ENCODE measurements around the gene PHACTR3. TPM values are rescaled to one million over a fixed set of nuclear protein-coding genes. Genes with fewer than 3 reads are reported as not detected.

The PHACTR3 gene
- total and polyA plus RNA-seq, 2 donors (not counting 1 experiment from before 2014, with no cell fraction given): not detected

DNA sequence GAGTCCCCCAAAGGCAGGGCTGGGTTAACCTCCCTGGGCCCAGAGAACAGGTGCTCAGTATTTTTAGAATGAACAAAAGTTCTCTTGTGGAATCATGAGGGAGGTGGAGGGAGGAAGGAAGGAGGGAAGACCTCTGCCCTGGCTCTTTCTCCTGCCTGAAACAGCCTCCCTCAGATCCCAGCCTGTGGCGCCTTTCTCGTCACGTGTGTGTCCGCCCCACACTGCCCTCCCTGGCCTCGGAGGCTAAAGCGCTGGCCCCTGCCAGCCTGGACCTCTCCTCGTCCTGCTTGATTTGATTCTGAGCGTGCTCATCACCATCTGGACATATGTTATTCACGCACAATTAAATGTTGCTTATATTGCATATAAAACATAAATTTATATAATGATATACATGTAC, 40.9 kb downstream of the PHACTR3 start:
- H2AFZ ChIP-seq (ENCODE audit: low read length): no peak overlapping the region
- no peaks in the 10 kb centered on the region for H3K4me1 ChIP-seq (ENCODE audit: control insufficient read depth, extremely low read depth, insufficient read depth, low read length)
- no peak overlapping the region for H3K9ac ChIP-seq (ENCODE audit: insufficient read depth, low read length)
- H3K4me3 ChIP-seq (replicated peaks in 1 of 4; ENCODE audit: control extremely low read depth in 1 of 4, insufficient read depth in 1 of 4, low read depth in 3 of 4, low read length in 4 of 4): no peak overlapping the region
- H3K27ac ChIP-seq (ENCODE audit: insufficient read depth, low read length): no peak overlapping the region
- H3K36me3 ChIP-seq (ENCODE audit: control insufficient read depth, insufficient read depth, low read length): no peaks in the 10 kb centered on the region
- TF ChIP-seq EZH2 (IDR thresholded peaks at IDR 0.05; ENCODE audit: low read length, missing control alignments): no peak
- TF ChIP-seq, protein P1, sequence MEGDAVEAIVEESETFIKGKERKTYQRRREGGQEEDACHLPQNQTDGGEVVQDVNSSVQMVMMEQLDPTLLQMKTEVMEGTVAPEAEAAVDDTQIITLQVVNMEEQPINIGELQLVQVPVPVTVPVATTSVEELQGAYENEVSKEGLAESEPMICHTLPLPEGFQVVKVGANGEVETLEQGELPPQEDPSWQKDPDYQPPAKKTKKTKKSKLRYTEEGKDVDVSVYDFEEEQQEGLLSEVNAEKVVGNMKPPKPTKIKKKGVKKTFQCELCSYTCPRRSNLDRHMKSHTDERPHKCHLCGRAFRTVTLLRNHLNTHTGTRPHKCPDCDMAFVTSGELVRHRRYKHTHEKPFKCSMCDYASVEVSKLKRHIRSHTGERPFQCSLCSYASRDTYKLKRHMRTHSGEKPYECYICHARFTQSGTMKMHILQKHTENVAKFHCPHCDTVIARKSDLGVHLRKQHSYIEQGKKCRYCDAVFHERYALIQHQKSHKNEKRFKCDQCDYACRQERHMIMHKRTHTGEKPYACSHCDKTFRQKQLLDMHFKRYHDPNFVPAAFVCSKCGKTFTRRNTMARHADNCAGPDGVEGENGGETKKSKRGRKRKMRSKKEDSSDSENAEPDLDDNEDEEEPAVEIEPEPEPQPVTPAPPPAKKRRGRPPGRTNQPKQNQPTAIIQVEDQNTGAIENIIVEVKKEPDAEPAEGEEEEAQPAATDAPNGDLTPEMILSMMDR (conservative IDR thresholded peaks at IDR 0.05 in 1 of 2, IDR thresholded peaks at IDR 0.05 in 1 of 2; ENCODE audit: low read depth in 1 of 2, low read length in 2 of 2): no peak
- H3K4me2 ChIP-seq (ENCODE audit: extremely low read depth, insufficient read depth, low read length): no peak overlapping the region
- H3K9me3 ChIP-seq (ENCODE audit: control insufficient read depth, insufficient read depth, low read depth, low read length): no peaks in the 10 kb centered on the region
- no peak for DNase-seq (ENCODE audit: low read depth in 2 of 2)
- no peaks in the 10 kb centered on the region for H4K20me1 ChIP-seq (ENCODE audit: control insufficient read depth, extremely low read depth, insufficient read depth, low read length)
- no peaks in the 10 kb centered on the region for H3K79me2 ChIP-seq (ENCODE audit: control insufficient read depth, insufficient read depth, low read length)
- no peaks in the 10 kb centered on the region for H3K27me3 ChIP-seq (ENCODE audit: control insufficient read depth, insufficient read depth, low read length)

DNA sequence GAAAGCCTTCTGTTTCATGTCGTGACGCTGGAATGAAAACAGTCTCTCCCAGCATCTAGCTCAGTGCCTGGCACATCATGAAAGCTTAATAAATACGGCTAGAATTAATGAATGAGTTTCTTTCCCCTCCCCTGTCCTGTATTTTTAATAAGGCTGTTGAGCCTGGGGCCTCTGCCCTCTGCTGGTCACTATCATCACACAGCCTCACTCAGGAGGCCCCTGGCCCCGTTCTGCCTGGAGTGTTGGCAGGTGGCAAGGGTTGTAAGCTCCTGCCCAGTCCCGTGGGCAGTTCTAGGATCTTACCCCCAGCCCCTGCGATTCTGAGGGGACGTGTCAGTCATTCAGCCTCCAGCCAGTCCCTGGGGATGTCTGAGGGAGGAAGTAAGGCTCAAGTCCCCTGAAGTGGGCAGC, 41.4 kb downstream of the PHACTR3 start:
- Histone ChIP-seq H2AFZ (ENCODE audit: low read length) (no peak overlapping the region), H3K79me2 (ENCODE audit: control insufficient read depth, insufficient read depth, low read length) (no peaks in the 10 kb centered on the region), H3K27ac (ENCODE audit: insufficient read depth, low read length) (no peak overlapping the region), H3K9ac (ENCODE audit: insufficient read depth, low read length) (no peak overlapping the region), H3K27me3 (ENCODE audit: control insufficient read depth, insufficient read depth, low read length) (no peaks in the 10 kb centered on the region), H3K4me2 (ENCODE audit: extremely low read depth, insufficient read depth, low read length) (no peak overlapping the region), H3K9me3 (ENCODE audit: control insufficient read depth, insufficient read depth, low read depth, low read length) (no peaks in the 10 kb centered on the region), H3K36me3 (ENCODE audit: control insufficient read depth, insufficient read depth, low read length) (no peaks in the 10 kb centered on the region), H3K4me1 (ENCODE audit: control insufficient read depth, extremely low read depth, insufficient read depth, low read length) (no peaks in the 10 kb centered on the region), H4K20me1 (ENCODE audit: control insufficient read depth, extremely low read depth, insufficient read depth, low read length) (no peaks in the 10 kb centered on the region), H3K4me3 (replicated peaks in 1 of 4; ENCODE audit: control extremely low read depth in 1 of 4, insufficient read depth in 1 of 4, low read depth in 3 of 4, low read length in 4 of 4) (no peak overlapping the region)
- no peak for DNase-seq (ENCODE audit: low read depth in 2 of 2)
- TF ChIP-seq, protein P1 (conservative IDR thresholded peaks at IDR 0.05 in 1 of 2, IDR thresholded peaks at IDR 0.05 in 1 of 2; ENCODE audit: low read depth in 1 of 2, low read length in 2 of 2): no peak
- no peak for TF ChIP-seq EZH2 (IDR thresholded peaks at IDR 0.05; ENCODE audit: low read length, missing control alignments)

DNA sequence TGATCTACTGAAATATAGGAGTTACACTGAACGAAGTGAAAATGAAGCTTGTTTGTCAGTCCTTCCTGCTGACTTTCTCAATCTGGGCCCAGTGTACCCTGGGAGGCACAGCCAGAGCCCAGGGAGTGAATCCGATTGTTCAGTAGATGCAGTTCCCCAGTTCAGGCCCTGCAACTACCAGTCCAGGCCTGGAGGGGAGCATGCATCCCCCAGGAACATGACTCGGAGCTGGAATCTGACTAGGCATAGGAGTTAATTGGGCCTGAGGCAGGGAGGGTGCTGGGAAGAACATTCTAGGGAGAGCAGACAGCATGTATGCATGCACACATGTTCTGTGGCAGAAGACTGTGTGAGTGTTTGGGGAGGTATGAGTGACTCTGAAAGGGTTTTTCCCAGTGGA, 42.1 kb downstream of the PHACTR3 start:
- Histone ChIP-seq H2AFZ (ENCODE audit: low read length) (no peak overlapping the region), H3K4me3 (replicated peaks in 1 of 4; ENCODE audit: control extremely low read depth in 1 of 4, insufficient read depth in 1 of 4, low read depth in 3 of 4, low read length in 4 of 4) (no peak overlapping the region), H3K27me3 (ENCODE audit: control insufficient read depth, insufficient read depth, low read length) (no peaks in the 10 kb centered on the region), H3K9me3 (ENCODE audit: control insufficient read depth, insufficient read depth, low read depth, low read length) (no peaks in the 10 kb centered on the region), H3K4me2 (ENCODE audit: extremely low read depth, insufficient read depth, low read length) (no peak overlapping the region), H3K9ac (ENCODE audit: insufficient read depth, low read length) (no peak overlapping the region), H3K36me3 (ENCODE audit: control insufficient read depth, insufficient read depth, low read length) (no peaks in the 10 kb centered on the region), H3K79me2 (ENCODE audit: control insufficient read depth, insufficient read depth, low read length) (no peaks in the 10 kb centered on the region), H3K27ac (ENCODE audit: insufficient read depth, low read length) (no peak overlapping the region), H3K4me1 (ENCODE audit: control insufficient read depth, extremely low read depth, insufficient read depth, low read length) (no peaks in the 10 kb centered on the region), H4K20me1 (ENCODE audit: control insufficient read depth, extremely low read depth, insufficient read depth, low read length) (no peaks in the 10 kb centered on the region)
- no peak for DNase-seq (ENCODE audit: low read depth in 2 of 2)
- TF ChIP-seq, protein P1 (conservative IDR thresholded peaks at IDR 0.05 in 1 of 2, IDR thresholded peaks at IDR 0.05 in 1 of 2; ENCODE audit: low read depth in 1 of 2, low read length in 2 of 2): no peak
- no peak for TF ChIP-seq EZH2 (IDR thresholded peaks at IDR 0.05; ENCODE audit: low read length, missing control alignments)
